Prostate gland (tissue), 2 donors: ENCODE results near the gene CAPN8. TPM values are rescaled to one million over a fixed set of nuclear protein-coding genes. Genes with fewer than 3 reads are reported as not detected.

Experiments used
- DNase-seq: peaks from one replicate; pipeline ENCODE4 v3.0.0-alpha.2; 2019; ENCODE audit warnings: low spot score
- H3K27ac ChIP-seq, 2 donors: fragments of 200-600 bp; sonication (generic); 2 replicates each; pipeline ENCODE4 v1.5.1; 2017 to 2019
- H3K27me3 ChIP-seq: fragments of 200-600 bp; sonication (generic); replicated peaks from 2 replicates; pipeline ENCODE4 v1.5.1; 2019; ENCODE audit not compliant: insufficient read depth
- H3K36me3 ChIP-seq, 2 donors: fragments of 200-600 bp; sonication (generic); 1 replicate in 1 of 2; 2 replicates in 1 of 2; pipeline versions ENCODE4 v1.5.1 to v1.8.1; 2017 to 2019
- H3K4me1 ChIP-seq: fragments of 200-600 bp; sonication (generic); replicated peaks from 2 replicates; pipeline ENCODE4 v1.5.1; 2019
- H3K4me3 ChIP-seq, 2 donors: fragments of 200-600 bp; sonication (generic); 2 replicates each; pipeline ENCODE4 v1.5.1; 2017 to 2019
- H3K9me3 ChIP-seq: fragments of 200-600 bp; sonication (generic); 2 replicates; pipeline ENCODE4 v1.5.1; 2017
- POLR2A ChIP-seq: fragments of 450-650 bp; IDR thresholded peaks from one replicate; pipeline ENCODE4 v1.6.1; 2016; ENCODE audit warnings: antibody characterized with exemption, mild to moderate bottlenecking
- POLR2AphosphoS5 ChIP-seq: sonication (generic); formaldehyde crosslinking; IDR thresholded peaks from one replicate; pipeline ENCODE4 v1.6.1; 2017; ENCODE audit warnings: antibody characterized with exemption
- WGBS: methylation state at CpG from one replicate; pipeline ENCODE4 v1.1.5; 2018; 5-methylcytosine and 5-hydroxymethylcytosine counted together
- intact Hi-C: fragments of 100-400 bp; cut with DNase I; formaldehyde crosslinking; loops from one replicate; pipeline ENCODE4 v1.14.2; 2022
- total RNA-seq, 2 donors: library from RNA; depleted of rRNA; stranded (reverse); fragments of >200 nt; gene quantifications; one replicate each; pipeline ENCODE4 v1.1.0, GENCODE V29; 2016
- TF ChIP-seq, protein P1 (sequence below), 4 experiments: fragments of 200-600 bp in 2 of 4; fragments of 450-650 bp in 2 of 4; sonication (generic) in 2 of 4; IDR thresholded peaks; 1 replicate in 3 of 4; 2 replicates in 1 of 4; pipeline ENCODE4 v1.5.1; 2016 to 2019; ENCODE audit warnings: antibody characterized with exemption in 4 of 4, mild to moderate bottlenecking in 2 of 4, moderate library complexity in 2 of 4

Gene CAPN8
- total RNA-seq, 2 donors from 2014 or later, result 3.0 to 5.6 TPM

DNA sequence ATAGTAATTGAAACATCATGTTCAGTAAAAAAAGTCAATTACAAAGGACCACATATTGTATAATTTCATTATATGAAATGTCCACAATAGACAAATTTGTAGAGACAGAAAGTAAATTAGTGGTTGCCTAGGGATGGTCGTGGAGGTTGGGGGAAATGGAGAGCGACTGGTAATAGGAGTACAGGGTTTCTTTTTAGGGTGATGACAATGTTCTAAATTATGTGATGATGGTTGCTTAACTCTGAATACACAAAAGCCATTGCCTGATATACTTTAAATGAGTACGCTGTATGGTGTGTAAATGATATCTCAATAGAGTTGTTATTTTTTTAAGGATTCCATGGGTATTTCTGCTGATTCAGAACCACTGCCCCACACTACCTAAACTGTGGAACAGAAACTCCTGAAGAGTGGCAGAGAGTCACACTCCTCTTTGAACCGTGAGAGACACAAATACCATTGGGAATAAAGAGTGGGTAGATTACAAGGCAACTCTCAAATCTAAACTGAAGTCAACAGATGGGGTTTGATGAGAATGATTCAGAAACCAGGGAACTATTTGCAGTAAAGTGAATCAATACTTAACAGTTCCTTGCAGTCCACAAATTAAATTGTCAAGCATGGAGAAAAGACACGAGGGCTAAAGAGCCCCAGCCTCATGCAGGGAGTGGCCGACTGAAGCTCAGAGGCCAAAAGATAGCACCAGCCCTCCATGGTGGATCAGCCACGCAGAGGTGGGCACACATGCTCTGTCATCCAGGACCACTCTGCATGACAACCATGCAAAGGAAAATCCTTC lies 118.0 kb downstream of the CAPN8 start:
- no peaks in the 10 kb centered on the region for H3K4me1 ChIP-seq
- no peaks in the 10 kb centered on the region for H3K36me3 ChIP-seq
- intact Hi-C loops, result no loop called here
- DNase-seq, result no peak
- H3K27me3 ChIP-seq, result no peaks in the 10 kb centered on the region
- 83% methylated on average over 7 of the region's 7 CpGs for WGBS
- TF ChIP-seq POLR2A (no peak), POLR2AphosphoS5 (no peak)
- TF ChIP-seq, protein P1, sequence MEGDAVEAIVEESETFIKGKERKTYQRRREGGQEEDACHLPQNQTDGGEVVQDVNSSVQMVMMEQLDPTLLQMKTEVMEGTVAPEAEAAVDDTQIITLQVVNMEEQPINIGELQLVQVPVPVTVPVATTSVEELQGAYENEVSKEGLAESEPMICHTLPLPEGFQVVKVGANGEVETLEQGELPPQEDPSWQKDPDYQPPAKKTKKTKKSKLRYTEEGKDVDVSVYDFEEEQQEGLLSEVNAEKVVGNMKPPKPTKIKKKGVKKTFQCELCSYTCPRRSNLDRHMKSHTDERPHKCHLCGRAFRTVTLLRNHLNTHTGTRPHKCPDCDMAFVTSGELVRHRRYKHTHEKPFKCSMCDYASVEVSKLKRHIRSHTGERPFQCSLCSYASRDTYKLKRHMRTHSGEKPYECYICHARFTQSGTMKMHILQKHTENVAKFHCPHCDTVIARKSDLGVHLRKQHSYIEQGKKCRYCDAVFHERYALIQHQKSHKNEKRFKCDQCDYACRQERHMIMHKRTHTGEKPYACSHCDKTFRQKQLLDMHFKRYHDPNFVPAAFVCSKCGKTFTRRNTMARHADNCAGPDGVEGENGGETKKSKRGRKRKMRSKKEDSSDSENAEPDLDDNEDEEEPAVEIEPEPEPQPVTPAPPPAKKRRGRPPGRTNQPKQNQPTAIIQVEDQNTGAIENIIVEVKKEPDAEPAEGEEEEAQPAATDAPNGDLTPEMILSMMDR (IDR thresholded peaks at IDR 0.05), result no peak
- no peak overlapping the region for H3K27ac ChIP-seq
- H3K9me3 ChIP-seq, result no peaks in the 10 kb centered on the region
- H3K4me3 ChIP-seq, result no peak overlapping the region

DNA sequence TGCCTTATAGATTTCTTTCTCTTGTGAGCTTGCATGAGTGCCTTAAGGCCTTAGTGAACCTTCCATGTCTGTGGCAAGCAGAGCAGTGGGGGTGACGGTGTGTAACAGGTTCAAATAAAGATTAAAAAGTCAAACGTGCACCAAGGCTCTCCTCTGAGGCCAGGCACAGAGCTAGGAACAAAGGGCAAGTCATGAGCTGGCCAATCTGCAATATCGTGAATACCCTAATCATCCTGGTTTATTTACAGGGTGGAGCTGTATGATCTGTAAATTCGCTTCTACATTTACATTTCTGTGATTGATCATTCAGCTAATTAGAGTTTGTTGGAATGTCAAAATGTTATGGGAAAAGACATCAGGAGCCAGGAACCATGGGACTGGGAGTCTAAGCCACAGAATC lies 120.2 kb downstream of the CAPN8 start:
- TF ChIP-seq POLR2AphosphoS5 (no peak), POLR2A (no peak)
- TF ChIP-seq, protein P1 (IDR thresholded peaks at IDR 0.05), result no peak
- no peaks in the 10 kb centered on the region for H3K36me3 ChIP-seq
- no peaks in the 10 kb centered on the region for H3K4me1 ChIP-seq
- 87% methylated on average over 4 of the region's 4 CpGs for WGBS
- H3K27ac ChIP-seq, result no peak overlapping the region
- H3K4me3 ChIP-seq, result no peak overlapping the region
- no peaks in the 10 kb centered on the region for H3K9me3 ChIP-seq
- intact Hi-C loops, result no loop called here
- DNase-seq, result no peak
- no peaks in the 10 kb centered on the region for H3K27me3 ChIP-seq

DNA sequence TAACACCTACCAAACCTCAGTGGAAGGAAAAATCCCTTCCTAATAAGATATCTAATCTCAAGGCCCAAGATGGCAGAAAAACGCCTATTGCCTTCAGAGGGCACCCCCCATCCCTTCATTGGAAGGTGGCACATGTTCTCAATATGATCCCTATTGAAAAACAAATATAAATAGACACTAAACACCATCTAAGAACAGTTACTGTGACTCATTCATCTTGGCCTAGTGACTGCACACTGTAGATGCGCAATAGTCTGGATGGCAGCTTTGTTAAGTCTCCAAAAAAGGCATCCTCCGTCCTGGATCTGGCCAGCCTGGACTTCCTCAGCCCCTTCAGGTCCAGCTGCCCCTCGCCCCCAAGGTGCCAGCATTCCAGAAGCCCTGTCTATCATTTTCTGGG lies 121.9 kb downstream of the CAPN8 start:
- no peaks in the 10 kb centered on the region for H3K9me3 ChIP-seq
- 97% methylated on average over 4 of the region's 4 CpGs for WGBS
- no peak overlapping the region for H3K27ac ChIP-seq
- TF ChIP-seq, protein P1 (IDR thresholded peaks at IDR 0.05), result no peak
- TF ChIP-seq POLR2A, result no peak
- no peak for TF ChIP-seq POLR2AphosphoS5
- intact Hi-C loops, result no loop called here
- H3K36me3 ChIP-seq, result no peaks in the 10 kb centered on the region
- no peak for DNase-seq
- no peaks in the 10 kb centered on the region for H3K4me1 ChIP-seq
- H3K4me3 ChIP-seq, result no peak overlapping the region
- H3K27me3 ChIP-seq, result no peaks in the 10 kb centered on the region

DNA sequence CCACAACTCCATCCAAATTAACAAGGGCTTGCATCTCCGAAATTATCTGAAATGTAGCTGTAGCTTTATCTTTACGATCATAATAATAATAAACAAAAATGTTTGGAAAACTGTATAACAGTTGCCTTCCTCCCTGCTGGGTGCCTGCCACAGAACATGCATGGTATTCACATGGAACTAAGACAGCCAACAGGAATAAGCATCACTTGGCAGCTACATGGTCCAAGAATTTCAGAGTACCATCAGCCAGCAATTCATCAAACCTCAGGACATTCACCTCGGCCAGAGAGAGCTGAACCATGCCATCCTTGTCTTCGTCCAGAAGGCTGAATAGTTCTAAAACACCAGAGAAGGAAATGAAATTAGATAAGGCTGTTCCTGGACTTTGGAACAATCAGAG lies 122.7 kb downstream of the CAPN8 start:
- 55% methylated on average over 4 of the region's 4 CpGs for WGBS
- no peak for DNase-seq
- H3K27ac ChIP-seq, result no peak overlapping the region
- H3K9me3 ChIP-seq, result no peaks in the 10 kb centered on the region
- H3K4me3 ChIP-seq, result no peak overlapping the region
- no peaks in the 10 kb centered on the region for H3K4me1 ChIP-seq
- TF ChIP-seq, protein P1 (IDR thresholded peaks at IDR 0.05), result no peak
- no peak for TF ChIP-seq POLR2AphosphoS5
- TF ChIP-seq POLR2A, result no peak
- intact Hi-C loops, result no loop called here
- no peaks in the 10 kb centered on the region for H3K27me3 ChIP-seq
- H3K36me3 ChIP-seq, result no peaks in the 10 kb centered on the region

DNA sequence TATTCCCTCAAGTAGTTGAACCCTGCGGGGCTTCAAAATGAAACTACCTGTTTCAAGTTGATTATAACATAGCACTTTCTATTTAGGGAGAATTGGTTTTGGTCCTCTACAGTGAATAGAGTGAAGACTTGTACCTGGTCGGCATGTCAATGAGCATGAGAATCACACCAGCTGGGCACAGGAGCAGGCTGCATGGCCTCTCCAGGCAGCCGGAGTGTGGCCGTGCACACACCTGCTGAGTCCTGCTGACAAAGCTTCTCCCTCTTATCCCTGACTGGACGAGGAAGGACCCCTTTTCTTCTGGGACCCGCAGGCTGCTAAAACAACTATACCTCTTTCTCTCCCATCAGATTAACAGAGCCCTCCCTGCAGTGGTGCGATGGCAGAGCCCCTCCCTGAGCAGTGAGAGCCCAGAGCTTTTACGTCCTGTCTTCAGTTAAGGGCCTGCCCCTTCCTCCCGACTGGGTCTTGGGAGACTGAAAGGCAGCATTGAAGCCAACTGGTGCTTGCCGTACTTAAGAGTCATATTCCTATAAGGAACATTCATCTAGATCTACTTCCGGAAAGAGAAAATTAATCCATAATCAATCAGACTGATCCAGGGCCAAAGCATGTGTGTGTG lies 124.9 kb downstream of the CAPN8 start:
- TF ChIP-seq, protein P1 (IDR thresholded peaks at IDR 0.05), result no peak
- TF ChIP-seq POLR2AphosphoS5, result no peak
- no peak for TF ChIP-seq POLR2A
- WGBS, result 85% methylated on average over 11 of the region's 11 CpGs
- H3K27ac ChIP-seq, result no peak overlapping the region
- intact Hi-C loops, result no loop called here
- DNase-seq, result no peak
- no peaks in the 10 kb centered on the region for H3K36me3 ChIP-seq
- H3K27me3 ChIP-seq, result no peaks in the 10 kb centered on the region
- no peaks in the 10 kb centered on the region for H3K4me1 ChIP-seq
- H3K4me3 ChIP-seq, result no peak overlapping the region
- no peaks in the 10 kb centered on the region for H3K9me3 ChIP-seq
